MCF 10A (cell line): ENCODE results near the gene UBE2A. TPM values are rescaled to one million over a fixed set of nuclear protein-coding genes. Genes with fewer than 3 reads are reported as not detected.

Experiments used
- BruUV-seq: library from RNA; stranded (reverse); fragments of 400-500 nt; replicated peaks from 2 replicates; lab custom pipeline; 2021; lab: Mats Ljungman, UMichigan
- CTCF ChIA-PET: fragments of 300-600 bp; sonication (Branson Sonifier 250); formaldehyde crosslinking; extraction: SDS; loops from one replicate; lab custom pipeline; 2021; ENCODE audit warnings: antibody characterized with exemption, inconsistent platforms; lab: Yijun Ruan, JAX
- POLR2A ChIA-PET: fragments of 300-600, 350-650 bp; sonication (Branson Sonifier 250); formaldehyde crosslinking; extraction: SDS; loops from one replicate; lab custom pipeline; 2020; ENCODE audit warnings: antibody characterized with exemption, inconsistent platforms; lab: Yijun Ruan, JAX
- DNase-seq: peaks from one replicate; pipeline ENCODE4 v3.0.0-alpha.2; 2018; ENCODE audit not compliant: unreplicated experiment
- H3K27ac Mint-ChIP-seq: one replicate; pipeline ENCODE4 v1.8.0; 2022; ENCODE audit warnings: mild to moderate bottlenecking, low read depth, mixed read lengths; ENCODE audit not compliant: unreplicated experiment
- H3K27me3 Mint-ChIP-seq: one replicate; pipeline ENCODE4 v1.8.0; 2022; ENCODE audit warnings: mixed read lengths; ENCODE audit not compliant: insufficient read depth, unreplicated experiment
- H3K36me3 Mint-ChIP-seq: one replicate; pipeline ENCODE4 v1.8.0; 2022; ENCODE audit warnings: mild to moderate bottlenecking, moderate library complexity, mixed read lengths; ENCODE audit not compliant: insufficient read depth, unreplicated experiment
- H3K4me1 Mint-ChIP-seq: one replicate; pipeline ENCODE4 v1.8.0; 2022; ENCODE audit warnings: mixed read lengths; ENCODE audit not compliant: insufficient read depth, unreplicated experiment
- H3K4me3 Mint-ChIP-seq: one replicate; pipeline ENCODE4 v1.8.0; 2022; ENCODE audit warnings: mild to moderate bottlenecking, moderate library complexity, mixed read lengths; ENCODE audit not compliant: unreplicated experiment
- H3K9me3 Mint-ChIP-seq: one replicate; pipeline ENCODE4 v1.8.0; 2022; ENCODE audit warnings: mixed read lengths; ENCODE audit not compliant: unreplicated experiment
- intact Hi-C: fragments of 100-400 bp; cut with micrococcal nuclease; formaldehyde crosslinking; loops from 2 replicates; pipeline ENCODE4 v1.14.1; 2022
- total RNA-seq: library from RNA; stranded (reverse); gene quantifications from 2 replicates; pipeline ENCODE4 v1.2.3, GENCODE V29; 2022
- TF ChIP-seq, protein P1 (sequence below): fragments of 200-600 bp; IDR thresholded peaks from one replicate; pipeline ENCODE4 v1.8.0; 2022; ENCODE audit warnings: antibody characterized with exemption, mild to moderate bottlenecking; ENCODE audit not compliant: unreplicated experiment

UBE2A gene
- total RNA-seq, 1 experiment from 2014 or later = 52.2 TPM

DNA sequence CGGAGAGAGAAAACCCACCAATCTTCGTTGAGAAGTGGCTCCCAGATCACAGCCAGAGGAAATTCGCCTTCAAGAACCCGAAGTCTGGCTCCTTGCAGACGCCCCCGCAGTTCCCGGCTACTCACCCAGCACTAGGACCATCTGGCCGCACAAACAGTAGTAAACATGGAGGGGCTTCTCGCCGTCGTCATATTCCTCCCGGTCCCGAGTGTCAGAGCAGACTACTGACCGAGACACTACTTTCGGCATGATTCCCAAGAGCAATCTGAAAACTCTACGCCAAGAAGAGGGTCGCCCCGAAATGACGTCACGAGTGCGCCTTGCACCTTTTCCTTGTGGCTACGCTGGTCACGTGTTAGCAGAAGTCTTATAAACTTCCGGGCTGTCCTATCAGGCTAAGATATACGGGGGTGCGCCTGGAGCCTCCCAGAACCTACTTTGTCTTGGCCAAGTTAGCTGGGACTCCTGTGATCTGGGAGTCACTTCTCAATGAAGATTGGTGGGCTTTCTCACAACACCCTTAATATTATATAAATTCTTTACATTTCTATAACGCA, 9.2 kb upstream of the UBE2A start, which contains the start of gene STEEP1:
Gene STEEP1 (minus strand): TSS at position 303 of the 557 bp plus-strand sequence. CDS start 54 bp downstream, at position 249.
- Mint-ChIP-seq H3K4me1 (no peaks in the 10 kb centered on the region), H3K27ac (peak within 1 kb of the TSS; percentile 86), H3K9me3 (no peaks in the 10 kb centered on the region), H3K27me3 (peaks cover 17% of the 10 kb centered on the region), H3K36me3 (no peaks in the 10 kb centered on the region), H3K4me3 (peak within 1 kb of the TSS; percentile 77)
- intact Hi-C loops = no loop called here
- CTCF ChIA-PET = interaction anchor here (0.5 to 0.6 kb wide), 2 partner anchors 242 to 1584 kb away, joined by 3 read pairs; no protein-coding TSS in a partner anchor
- POLR2A ChIA-PET = interaction anchor here (0.6 to 1.9 kb wide), 7 partner anchors 9 to 141 kb away, joined by 3 to 18 read pairs (median 5); partner anchors contain the start of genes NKRF and UBE2A
- peak; percentile 91 for DNase-seq
- BruUV-seq = no TSS peak
- TF ChIP-seq, protein P1, sequence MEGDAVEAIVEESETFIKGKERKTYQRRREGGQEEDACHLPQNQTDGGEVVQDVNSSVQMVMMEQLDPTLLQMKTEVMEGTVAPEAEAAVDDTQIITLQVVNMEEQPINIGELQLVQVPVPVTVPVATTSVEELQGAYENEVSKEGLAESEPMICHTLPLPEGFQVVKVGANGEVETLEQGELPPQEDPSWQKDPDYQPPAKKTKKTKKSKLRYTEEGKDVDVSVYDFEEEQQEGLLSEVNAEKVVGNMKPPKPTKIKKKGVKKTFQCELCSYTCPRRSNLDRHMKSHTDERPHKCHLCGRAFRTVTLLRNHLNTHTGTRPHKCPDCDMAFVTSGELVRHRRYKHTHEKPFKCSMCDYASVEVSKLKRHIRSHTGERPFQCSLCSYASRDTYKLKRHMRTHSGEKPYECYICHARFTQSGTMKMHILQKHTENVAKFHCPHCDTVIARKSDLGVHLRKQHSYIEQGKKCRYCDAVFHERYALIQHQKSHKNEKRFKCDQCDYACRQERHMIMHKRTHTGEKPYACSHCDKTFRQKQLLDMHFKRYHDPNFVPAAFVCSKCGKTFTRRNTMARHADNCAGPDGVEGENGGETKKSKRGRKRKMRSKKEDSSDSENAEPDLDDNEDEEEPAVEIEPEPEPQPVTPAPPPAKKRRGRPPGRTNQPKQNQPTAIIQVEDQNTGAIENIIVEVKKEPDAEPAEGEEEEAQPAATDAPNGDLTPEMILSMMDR = no peak

GRCh38 chrX:119570351-119570835, 4.0 kb upstream of the UBE2A start:
- Mint-ChIP-seq H3K36me3 (no peaks in the 10 kb centered on the region), H3K9me3 (no peaks in the 10 kb centered on the region), H3K4me3 (no peak overlapping the region), H3K27me3 (no peaks in the 10 kb centered on the region), H3K4me1 (peaks cover 6% of the 10 kb centered on the region), H3K27ac (no peak overlapping the region)
- no TSS peak for BruUV-seq
- intact Hi-C loops = no loop called here
- ChIA-PET POLR2A (no interaction called here), CTCF (no interaction called here)
- TF ChIP-seq, protein P1 = no peak
- no peak for DNase-seq

DNA sequence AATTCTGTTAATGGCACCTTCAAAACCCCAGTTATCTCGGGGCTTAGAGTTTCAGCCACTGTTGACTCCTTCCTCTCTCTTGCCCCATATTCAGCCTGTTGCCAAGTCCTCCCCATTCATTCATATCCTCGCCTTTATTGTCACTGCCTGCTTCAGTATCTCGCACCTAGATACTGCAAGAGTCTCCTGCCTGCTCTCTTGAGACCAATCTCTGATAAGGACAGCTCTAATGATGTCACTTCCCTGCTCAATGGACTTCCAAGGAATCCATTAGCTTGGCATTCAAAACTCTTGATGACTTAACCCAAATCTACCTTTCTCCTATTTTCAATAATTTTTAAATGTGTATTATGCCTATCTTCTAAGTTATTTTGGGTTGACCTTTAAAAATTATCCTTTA, 1.1 kb upstream of the UBE2A start:
- no peak for DNase-seq
- Mint-ChIP-seq H3K27me3 (no peaks in the 10 kb centered on the region), H3K27ac (no peak overlapping the region), H3K4me3 (peak overlapping the region; percentile 76), H3K9me3 (no peaks in the 10 kb centered on the region), H3K36me3 (peaks cover 6% of the 10 kb centered on the region), H3K4me1 (peaks cover 6% of the 10 kb centered on the region)
- ChIA-PET POLR2A (interaction anchor here (1.1 to 2.7 kb wide), 10 partner anchors 8 to 218 kb away, joined by 3 to 48 read pairs (median 6); partner anchors contain the start of genes NKRF, RPL39 and STEEP1), CTCF (interaction anchor here (0.6 to 1.4 kb wide), 4 partner anchors 11 to 58 kb away, joined by 3 to 5 read pairs (median 4); no protein-coding TSS in a partner anchor)
- no TSS peak for BruUV-seq
- TF ChIP-seq, protein P1 = no peak
- intact Hi-C loops = no loop called here

DNA sequence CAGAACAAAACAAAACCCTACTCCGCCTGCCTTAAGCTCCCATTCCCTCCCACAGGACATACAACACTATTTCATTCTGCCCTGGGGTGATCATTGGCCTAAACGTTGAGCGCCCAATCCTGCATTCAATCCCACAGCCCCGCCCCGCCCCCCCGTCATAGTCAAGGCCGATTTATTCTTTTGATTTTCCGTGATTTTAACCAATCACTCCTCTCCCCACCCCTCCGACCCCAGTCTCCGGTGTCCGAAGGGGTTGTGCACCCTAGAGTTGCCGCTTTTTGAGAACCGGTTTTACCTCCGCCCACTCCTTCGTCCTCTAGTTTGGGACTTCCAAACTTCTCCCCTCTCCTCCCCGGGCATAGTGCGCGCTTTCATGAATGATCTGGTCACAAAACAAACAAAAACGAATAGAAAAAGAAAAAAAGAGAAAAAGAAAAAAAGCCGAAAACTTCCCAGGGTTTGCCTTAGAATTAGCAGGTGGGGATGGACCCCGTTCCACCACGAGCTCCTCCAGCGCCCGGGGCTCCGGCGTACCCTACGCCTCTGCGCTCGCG, 446 bp upstream of the UBE2A start:
- ChIA-PET POLR2A (interaction anchor here (0.5 to 2.7 kb wide), 15 partner anchors 9 to 677 kb away, joined by 3 to 48 read pairs (median 4); partner anchors contain the start of genes NKRF, RPL39, STEEP1 and ZBTB33), CTCF (interaction anchor here (0.5 to 1.7 kb wide), 4 partner anchors 10 to 93 kb away, joined by 3 to 7 read pairs (median 4); no protein-coding TSS in a partner anchor)
- peak overlapping the region; percentile 93 for H3K27ac Mint-ChIP-seq
- H3K27me3 Mint-ChIP-seq = no peaks in the 10 kb centered on the region
- TF ChIP-seq, protein P1 = no peak
- BruUV-seq = no TSS peak
- no peaks in the 10 kb centered on the region for H3K9me3 Mint-ChIP-seq
- H3K4me1 Mint-ChIP-seq = peaks cover 6% of the 10 kb centered on the region
- peak overlapping the region; percentile 76 for H3K4me3 Mint-ChIP-seq
- intact Hi-C loops = loop anchor here (1.0 kb wide), 1 partner anchor 58 kb away; no protein-coding TSS in a partner anchor
- H3K36me3 Mint-ChIP-seq = peaks cover 6% of the 10 kb centered on the region
- peak; percentile 42 for DNase-seq
